Thyroid gland (tissue), 4 donors: ENCODE data around the gene ENOX1.

ENCODE experiments used
- CTCF ChIP-seq, 6 experiments: fragments of 200-600 bp in 3 of 6; fragments of 450-650 bp in 3 of 6; sonication (generic) in 3 of 6; IDR thresholded peaks; one replicate each; pipeline ENCODE4 v1.5.1; 2016 to 2019; ENCODE audit warnings: antibody characterized with exemption in 6 of 6, mild to moderate bottlenecking in 2 of 6, inconsistent platforms in 1 of 6, moderate library complexity in 1 of 6
- POLR2A ChIP-seq, 2 donors: fragments of 450-650 bp; IDR thresholded peaks; one replicate each; pipeline ENCODE4 v1.6.1; 2017; ENCODE audit warnings: antibody characterized with exemption in 2 of 2, mild to moderate bottlenecking in 2 of 2, moderate library complexity in 1 of 2

- TF ChIP-seq CTCF (IDR thresholded peaks at IDR 0.05) = no peak
- no peak for TF ChIP-seq POLR2A (IDR thresholded peaks at IDR 0.05)
Measured at GRCh38 chr13:43510956-43511901, 275.5 kb downstream of the ENOX1 start.
